AG08396 (cell line): Measurements from ENCODE around the gene RUSC2.

Experiments used
- DNase-seq: peaks from one replicate; pipeline ENCODE4 v3.0.0; 2012; ENCODE audit warnings: low spot score, mixed read lengths

The RUSC2 gene, protein sequence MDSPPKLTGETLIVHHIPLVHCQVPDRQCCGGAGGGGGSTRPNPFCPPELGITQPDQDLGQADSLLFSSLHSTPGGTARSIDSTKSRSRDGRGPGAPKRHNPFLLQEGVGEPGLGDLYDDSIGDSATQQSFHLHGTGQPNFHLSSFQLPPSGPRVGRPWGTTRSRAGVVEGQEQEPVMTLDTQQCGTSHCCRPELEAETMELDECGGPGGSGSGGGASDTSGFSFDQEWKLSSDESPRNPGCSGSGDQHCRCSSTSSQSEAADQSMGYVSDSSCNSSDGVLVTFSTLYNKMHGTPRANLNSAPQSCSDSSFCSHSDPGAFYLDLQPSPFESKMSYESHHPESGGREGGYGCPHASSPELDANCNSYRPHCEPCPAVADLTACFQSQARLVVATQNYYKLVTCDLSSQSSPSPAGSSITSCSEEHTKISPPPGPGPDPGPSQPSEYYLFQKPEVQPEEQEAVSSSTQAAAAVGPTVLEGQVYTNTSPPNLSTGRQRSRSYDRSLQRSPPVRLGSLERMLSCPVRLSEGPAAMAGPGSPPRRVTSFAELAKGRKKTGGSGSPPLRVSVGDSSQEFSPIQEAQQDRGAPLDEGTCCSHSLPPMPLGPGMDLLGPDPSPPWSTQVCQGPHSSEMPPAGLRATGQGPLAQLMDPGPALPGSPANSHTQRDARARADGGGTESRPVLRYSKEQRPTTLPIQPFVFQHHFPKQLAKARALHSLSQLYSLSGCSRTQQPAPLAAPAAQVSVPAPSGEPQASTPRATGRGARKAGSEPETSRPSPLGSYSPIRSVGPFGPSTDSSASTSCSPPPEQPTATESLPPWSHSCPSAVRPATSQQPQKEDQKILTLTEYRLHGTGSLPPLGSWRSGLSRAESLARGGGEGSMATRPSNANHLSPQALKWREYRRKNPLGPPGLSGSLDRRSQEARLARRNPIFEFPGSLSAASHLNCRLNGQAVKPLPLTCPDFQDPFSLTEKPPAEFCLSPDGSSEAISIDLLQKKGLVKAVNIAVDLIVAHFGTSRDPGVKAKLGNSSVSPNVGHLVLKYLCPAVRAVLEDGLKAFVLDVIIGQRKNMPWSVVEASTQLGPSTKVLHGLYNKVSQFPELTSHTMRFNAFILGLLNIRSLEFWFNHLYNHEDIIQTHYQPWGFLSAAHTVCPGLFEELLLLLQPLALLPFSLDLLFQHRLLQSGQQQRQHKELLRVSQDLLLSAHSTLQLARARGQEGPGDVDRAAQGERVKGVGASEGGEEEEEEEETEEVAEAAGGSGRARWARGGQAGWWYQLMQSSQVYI (N-terminal part only)

GRCh38 chr9:35489313-35490154 lies at the start of gene RUSC2:
RUSC2 (plus strand) TSS chr9:35490111; CDS start chr9:35546522, 56,411 bp downstream.
- peak; percentile 84 for DNase-seq

DNA sequence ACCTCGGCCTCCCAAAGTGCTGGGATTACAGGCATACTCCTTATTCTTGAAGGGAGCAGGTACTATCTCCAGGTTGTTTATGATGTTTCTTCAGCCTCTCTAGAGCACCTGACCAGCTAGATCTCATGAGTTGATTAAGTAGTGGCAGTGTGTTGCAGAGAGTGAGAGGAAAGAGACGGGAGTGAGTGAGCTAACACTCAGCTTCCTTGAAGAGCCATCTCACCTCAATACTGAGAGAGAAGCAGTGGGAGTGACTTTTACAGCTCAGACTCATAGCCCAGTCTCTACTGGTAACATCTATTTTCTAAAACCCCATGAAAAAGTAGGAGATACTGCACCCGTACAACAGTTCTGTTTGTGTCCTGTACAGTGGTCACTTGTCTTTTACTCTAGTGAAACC lies 43.9 kb upstream of the RUSC2 start:
- no peak for DNase-seq

GRCh38 chr9:35448496-35448895 lies 41.4 kb upstream of the RUSC2 start:
- DNase-seq, result no peak

GRCh38 chr9:35452481-35452880 lies 37.4 kb upstream of the RUSC2 start:
- DNase-seq, result no peak

DNA sequence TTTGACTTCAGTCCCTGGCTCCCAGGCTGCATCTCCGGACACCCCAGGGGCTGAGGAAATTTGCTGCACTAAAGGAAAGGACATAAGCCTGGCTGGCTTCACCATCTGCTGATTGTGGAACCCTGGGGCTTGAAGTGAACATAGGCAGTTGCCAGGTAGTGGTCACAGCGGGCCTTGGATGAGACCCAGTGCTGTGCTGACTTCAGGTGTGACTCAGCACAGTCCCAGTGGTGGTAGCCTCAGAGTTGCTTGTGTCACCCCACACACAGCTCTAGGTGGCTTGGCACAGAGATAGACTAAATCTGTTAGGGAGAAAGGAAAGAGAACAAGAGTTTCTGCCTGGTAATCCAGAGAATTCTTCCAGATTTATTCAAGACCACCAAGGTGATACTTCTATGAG lies 36.1 kb upstream of the RUSC2 start:
- no peak for DNase-seq

GRCh38 chr9:35464141-35465025 lies 25.5 kb upstream of the RUSC2 start:
- no peak for DNase-seq

- no peak for DNase-seq
Measured at GRCh38 chr9:35470340-35470739, 19.6 kb upstream of the RUSC2 start.

DNA sequence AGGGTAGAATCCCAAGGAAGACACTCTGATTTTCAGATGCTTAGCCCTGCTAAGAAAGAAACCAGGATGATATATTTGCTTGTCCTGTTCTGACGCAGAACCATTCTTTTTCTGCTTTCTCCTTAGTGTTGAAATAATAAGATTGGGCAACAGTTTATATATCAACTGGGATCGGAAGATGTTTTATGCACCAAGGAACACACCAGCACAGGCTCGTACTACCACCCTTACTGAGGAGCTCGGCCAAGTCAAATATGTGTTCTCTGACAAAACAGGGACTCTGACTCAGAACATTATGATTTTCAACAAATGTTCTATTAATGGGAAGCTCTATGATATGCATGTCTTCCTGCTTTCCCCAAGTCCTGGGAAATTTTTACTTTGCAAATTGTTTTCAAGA lies 19.0 kb upstream of the RUSC2 start:
- peak; percentile 34 for DNase-seq

GRCh38 chr9:35476596-35476995 lies 13.3 kb upstream of the RUSC2 start:
- no peak for DNase-seq

GRCh38 chr9:35477211-35477855 lies 12.6 kb upstream of the RUSC2 start:
- DNase-seq, result peak; percentile 79

GRCh38 chr9:35478871-35479270 lies 11.0 kb upstream of the RUSC2 start:
- no peak for DNase-seq

DNA sequence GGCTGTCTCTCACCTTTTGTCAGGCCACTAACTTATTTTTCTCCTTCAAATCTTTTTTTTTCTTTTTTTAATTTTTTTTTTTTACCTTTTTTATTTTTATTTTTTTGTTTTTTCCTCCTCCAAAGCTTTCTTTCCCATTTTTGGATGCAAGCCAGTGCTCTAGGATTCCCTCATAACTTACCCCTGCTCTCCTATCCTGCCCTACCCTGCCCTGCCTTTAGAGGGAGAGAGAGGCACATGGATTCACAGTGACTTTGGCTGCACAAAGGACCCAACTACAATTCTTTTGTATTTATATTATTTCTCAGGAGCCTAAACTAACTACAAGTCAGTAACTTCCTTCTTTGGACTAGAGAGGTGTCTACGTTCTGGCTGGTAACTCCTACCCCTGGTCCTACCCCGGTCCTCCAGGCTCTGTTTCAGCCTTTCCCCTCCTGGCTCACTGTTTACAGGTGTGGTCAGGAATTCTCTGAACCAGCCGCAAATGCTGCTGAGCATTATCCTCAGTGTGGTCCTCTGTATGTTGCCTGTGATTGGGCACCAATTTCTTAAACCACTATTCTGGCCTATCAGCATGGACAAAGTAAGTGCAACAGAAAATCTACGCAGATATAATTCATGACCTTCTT lies 8.4 kb upstream of the RUSC2 start:
- DNase-seq, result peak; percentile 73

DNA sequence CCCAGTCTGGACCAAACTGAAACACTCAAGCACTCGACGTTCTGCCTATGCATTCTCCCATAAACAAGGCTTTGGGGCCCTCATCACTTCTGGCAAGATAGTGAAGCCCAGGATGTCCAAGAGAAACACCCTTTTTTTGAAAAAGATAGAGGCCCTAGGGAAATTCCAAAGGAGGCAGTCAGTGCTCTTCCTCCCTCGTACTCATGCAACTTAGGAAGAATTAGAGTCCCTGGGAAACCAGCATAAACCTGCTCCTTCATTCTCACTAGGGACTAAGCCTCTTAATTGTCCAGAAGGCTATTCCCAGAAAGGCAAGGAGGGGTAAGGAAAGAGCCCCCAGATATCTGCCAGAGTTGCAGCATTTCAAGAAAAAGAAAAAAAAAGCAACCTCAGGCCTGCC lies 7.8 kb upstream of the RUSC2 start:
- no peak for DNase-seq

DNA sequence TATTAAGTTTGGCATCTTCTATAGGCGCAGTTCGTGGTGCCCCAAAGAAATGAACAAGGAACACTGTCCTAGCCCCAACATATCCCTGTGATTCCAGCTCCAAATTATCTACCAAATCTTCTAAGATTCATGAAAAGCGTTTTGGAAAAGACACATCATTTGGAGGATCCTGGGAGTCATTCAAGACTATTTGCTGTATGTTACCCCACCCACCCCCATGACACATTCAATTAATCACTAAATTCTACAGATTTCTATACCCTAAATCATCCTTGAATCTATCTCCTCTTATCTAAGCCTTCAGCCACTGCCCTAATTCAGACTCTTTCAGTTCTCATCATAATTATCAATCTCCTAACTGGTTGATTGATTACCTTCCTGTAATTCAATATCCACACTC lies 5.5 kb upstream of the RUSC2 start:
- no peak for DNase-seq

DNA sequence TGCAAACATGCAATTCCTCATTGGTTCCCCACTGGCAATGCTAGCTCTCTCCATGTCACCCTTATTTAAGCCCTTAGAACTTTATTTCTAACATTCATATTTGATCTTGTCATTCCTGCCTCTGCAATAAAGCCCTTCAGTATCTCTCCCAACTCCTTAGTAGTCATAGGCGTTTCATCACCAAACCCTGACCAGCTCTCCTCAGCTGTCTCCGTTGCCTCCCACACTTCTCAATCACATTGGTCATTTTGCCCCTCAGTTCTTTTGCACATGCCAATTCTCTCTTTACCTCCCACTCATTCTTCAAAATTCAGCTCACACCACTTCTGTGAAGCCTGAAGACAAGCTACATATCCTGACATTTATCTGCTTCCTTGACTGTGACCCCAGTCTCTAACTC lies 2.8 kb upstream of the RUSC2 start:
- DNase-seq, result no peak

DNA sequence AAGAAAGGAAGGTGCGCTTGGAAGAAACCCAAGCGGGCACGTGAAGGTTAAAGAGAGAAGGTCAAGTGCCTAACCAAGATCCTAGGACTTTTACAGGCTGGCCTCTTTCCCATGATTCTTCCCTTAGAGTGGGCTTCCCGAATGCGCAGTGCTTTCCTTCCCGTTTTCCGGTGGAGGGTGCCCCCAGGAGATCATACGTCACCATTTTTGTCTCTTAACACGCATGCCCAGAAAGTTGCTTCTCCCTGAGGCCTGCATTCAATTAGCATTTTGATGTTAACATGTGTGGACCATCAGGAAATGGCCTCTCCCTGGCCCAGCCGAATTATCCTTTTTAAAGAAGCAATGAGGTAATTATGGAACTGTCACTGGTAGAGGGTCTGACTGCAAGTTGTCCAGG lies 1.9 kb upstream of the RUSC2 start:
- DNase-seq, result no peak

DNA sequence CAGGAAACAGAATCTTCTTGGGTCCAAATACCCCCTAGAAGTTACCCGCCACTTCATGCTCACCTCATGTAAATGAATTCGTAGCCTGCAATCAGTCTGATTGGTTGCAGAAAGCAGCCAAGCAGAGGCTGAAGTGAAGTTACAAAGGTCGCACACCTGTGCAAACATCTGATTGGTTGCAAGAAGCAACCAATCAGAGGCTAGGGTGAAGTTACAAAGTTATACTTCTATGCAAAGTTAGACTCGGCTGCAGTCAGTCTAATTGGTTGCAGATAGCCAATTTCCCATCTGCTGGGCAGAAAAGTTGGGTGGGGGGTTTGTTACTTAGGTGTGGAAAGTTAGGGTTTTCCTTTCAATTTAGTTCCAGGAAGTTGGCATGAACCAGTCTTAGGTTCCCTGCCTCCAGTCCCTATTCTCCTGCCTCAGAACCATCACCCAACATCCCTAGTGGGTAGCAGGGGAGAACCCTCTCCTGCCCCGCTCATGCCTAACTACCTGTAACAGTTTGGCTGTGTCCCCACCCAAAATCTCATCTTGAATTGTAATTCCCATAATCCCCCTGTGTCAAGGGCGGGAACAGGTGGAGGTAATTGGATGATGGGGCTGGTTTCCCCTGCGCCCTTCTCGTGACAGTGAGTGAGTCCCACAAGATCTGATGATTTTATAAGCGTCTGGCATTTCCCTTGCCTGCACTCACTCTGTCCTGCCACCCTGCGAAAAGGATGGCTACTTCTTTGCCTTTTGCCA lies 1.2 kb upstream of the RUSC2 start:
- no peak for DNase-seq

- DNase-seq, result peak; percentile 14
Measured at GRCh38 chr9:35490155-35490909, 421 bp downstream of the RUSC2 start.
